CD14-positive monocyte (primary cell): ENCODE results near the gene HAPLN2. TPM values are rescaled to one million over a fixed set of nuclear protein-coding genes. Genes with fewer than 3 reads are reported as not detected.

Experiments
- DNase-seq, 3 donors: peaks; one replicate each; pipeline ENCODE4 v3.0.0-alpha.2; 2011 to 2022
- H2AFZ ChIP-seq: 2 replicates; pipeline ENCODE4 v1.6.0; 2012; ENCODE audit warnings: mild to moderate bottlenecking, low read depth, low read length, inconsistent platforms; ENCODE audit not compliant: insufficient read depth, poor library complexity, severe bottlenecking
- H3K27ac ChIP-seq, 2 donors: 1 replicate in 1 of 2; 2 replicates in 1 of 2; pipeline ENCODE4 v1.5.1; 2012 to 2013; ENCODE audit warnings: low read length in 2 of 2, control low read depth in 1 of 2, inconsistent platforms in 1 of 2, low read depth in 1 of 2, mild to moderate bottlenecking in 1 of 2
- H3K27me3 ChIP-seq, 2 donors: one replicate each; pipeline versions ENCODE4 v1.6.0 to v1.6.1; 2011 to 2013; ENCODE audit warnings: low read length in 2 of 2; ENCODE audit not compliant: control insufficient read depth in 2 of 2, insufficient read depth in 2 of 2
- H3K36me3 ChIP-seq, 2 donors: replicated peaks in 1 of 2; 1 replicate in 1 of 2; 2 replicates in 1 of 2; pipeline versions ENCODE4 v1.5.1 to v1.6.1; 2012 to 2013; ENCODE audit warnings: low read length in 2 of 2, control low read depth in 1 of 2, inconsistent platforms in 1 of 2, mild to moderate bottlenecking in 1 of 2; ENCODE audit not compliant: insufficient read depth in 2 of 2, control insufficient read depth in 1 of 2
- H3K4me1 ChIP-seq, 2 donors: 1 replicate in 1 of 2; 2 replicates in 1 of 2; pipeline versions ENCODE4 v1.5.1 to v1.6.1; 2012 to 2013; ENCODE audit warnings: low read length in 2 of 2, control low read depth in 1 of 2, inconsistent platforms in 1 of 2, mild to moderate bottlenecking in 1 of 2, moderate library complexity in 1 of 2; ENCODE audit not compliant: insufficient read depth in 2 of 2, control insufficient read depth in 1 of 2
- H3K4me2 ChIP-seq: replicated peaks from 2 replicates; pipeline ENCODE3; 2012; ENCODE audit warnings: low read length, moderate library complexity, mild to moderate bottlenecking; ENCODE audit not compliant: poor library complexity, severe bottlenecking; ENCODE audit errors: extremely low read depth
- H3K4me3 ChIP-seq, 3 experiments: fragments of 200-600 bp in 1 of 3; sonication (generic) in 1 of 3; replicated peaks in 1 of 3; 1 replicate in 2 of 3; 2 replicates in 1 of 3; pipeline ENCODE4 v1.5.1; 2011 to 2013; ENCODE audit warnings: low read length in 3 of 3, mild to moderate bottlenecking in 3 of 3, control low read depth in 2 of 3, low read depth in 2 of 3, inconsistent platforms in 1 of 3, moderate library complexity in 1 of 3
- H3K79me2 ChIP-seq: 2 replicates; pipeline ENCODE4 v1.6.0; 2012; ENCODE audit warnings: mild to moderate bottlenecking, control low read depth, inconsistent platforms, low read length, moderate library complexity; ENCODE audit not compliant: insufficient read depth
- H3K9ac ChIP-seq: 2 replicates; pipeline ENCODE4 v1.6.0; 2017; ENCODE audit warnings: low read length, mild to moderate bottlenecking; ENCODE audit not compliant: insufficient read depth, poor library complexity, severe bottlenecking
- H3K9me3 ChIP-seq, 2 donors: replicated peaks in 1 of 2; 1 replicate in 1 of 2; 2 replicates in 1 of 2; pipeline versions ENCODE4 v1.5.1 to v1.6.1; 2012 to 2013; ENCODE audit warnings: low read length in 2 of 2, control low read depth in 1 of 2; ENCODE audit not compliant: control insufficient read depth in 1 of 2, insufficient read depth in 1 of 2
- H4K20me1 ChIP-seq: 2 replicates; pipeline ENCODE4 v1.6.0; 2012; ENCODE audit warnings: mild to moderate bottlenecking, low read length, control low read depth, moderate library complexity; ENCODE audit not compliant: insufficient read depth
- H3K27ac Mint-ChIP-seq, 7 donors: one replicate each; pipeline ENCODE4 v1.8.0; 2020; ENCODE audit warnings: mild to moderate bottlenecking in 7 of 7, mixed read lengths in 7 of 7, moderate library complexity in 6 of 7, inconsistent platforms in 2 of 7
- H3K27me3 Mint-ChIP-seq, 3 donors: one replicate each; pipeline ENCODE4 v1.8.0; 2021 to 2022; ENCODE audit warnings: low read depth in 3 of 3, mild to moderate bottlenecking in 3 of 3, mixed read lengths in 3 of 3, moderate library complexity in 3 of 3, inconsistent platforms in 1 of 3
- H3K36me3 Mint-ChIP-seq, 2 donors: one replicate each; pipeline ENCODE4 v1.8.0; 2020; ENCODE audit warnings: mixed read lengths in 2 of 2, inconsistent platforms in 1 of 2, mild to moderate bottlenecking in 1 of 2
- H3K4me1 Mint-ChIP-seq: one replicate; pipeline ENCODE4 v1.8.0; 2020; ENCODE audit warnings: mild to moderate bottlenecking, mixed read lengths
- H3K4me3 Mint-ChIP-seq, 2 donors: one replicate each; pipeline ENCODE4 v1.8.0; 2020; ENCODE audit warnings: mild to moderate bottlenecking in 2 of 2, mixed read lengths in 2 of 2, moderate library complexity in 1 of 2
- H3K9me3 Mint-ChIP-seq, 7 donors: one replicate each; pipeline ENCODE4 v1.8.0; 2020 to 2022; ENCODE audit warnings: mixed read lengths in 7 of 7, mild to moderate bottlenecking in 6 of 7, moderate library complexity in 6 of 7, inconsistent platforms in 2 of 7
- CTCF ChIP-seq: fragments of 200-600 bp; IDR thresholded peaks from one replicate; pipeline ENCODE4 v1.8.0; 2022; ENCODE audit warnings: antibody characterized with exemption, mild to moderate bottlenecking
- WGBS: methylation state at CpG from one replicate; pipeline ENCODE4 v1.1.5; 2013; ENCODE audit warnings: missing lambda C conversion rate; ENCODE audit not compliant: insufficient coverage; 5-methylcytosine and 5-hydroxymethylcytosine counted together
- intact Hi-C, 2 donors: fragments of 100-400 bp; cut with micrococcal nuclease; formaldehyde crosslinking; loops; one replicate each; pipeline versions ENCODE4 v1.15.0 to v1.15.1; 2023
- polyA plus RNA-seq, 3 donors: library from polyadenylated mRNA; depleted of rRNA in 1 of 3; unstranded in 2 of 3; stranded (reverse) in 1 of 3; fragments of 300-500 nt in 2 of 3; fragments of >200 nt in 1 of 3; fragmentation: Illumina TruSeq in 2 of 3; gene quantifications; 1 replicate in 2 of 3; 2 replicates in 1 of 3; pipeline ENCODE4 v1.2.3, GENCODE V29; 2012 to 2021

The HAPLN2 gene
- polyA plus RNA-seq, 3 donors: not detected

- H3K9ac ChIP-seq: no peak overlapping the region
- TF ChIP-seq CTCF: no peak
- peaks cover 9% of the 10 kb centered on the region for H3K79me2 ChIP-seq
- 100% methylated on average over 1 of the region's 8 CpGs for WGBS
- intact Hi-C loops: no loop called here
- no peak overlapping the region for H3K27ac ChIP-seq
- no peaks in the 10 kb centered on the region for H3K9me3 ChIP-seq
- no peaks in the 10 kb centered on the region for H3K27me3 ChIP-seq
- no peak for DNase-seq
- Mint-ChIP-seq H3K4me3 (no peak overlapping the region), H3K4me1 (peaks cover 17% of the 10 kb centered on the region), H3K36me3 (peaks cover 44 to 48% of the 10 kb centered on the region in 2 donors), H3K9me3 (no peaks in the 10 kb centered on the region), H3K27ac (no peak overlapping the region), H3K27me3 (peaks cover 0 to 2% (median 0%) of the 10 kb centered on the region in 3 donors)
- H3K36me3 ChIP-seq: peaks cover 34 to 54% of the 10 kb centered on the region in 2 donors
- no peak overlapping the region for H3K4me2 ChIP-seq
- no peaks in the 10 kb centered on the region for H4K20me1 ChIP-seq
- peaks cover 14 to 20% of the 10 kb centered on the region in 2 donors for H3K4me1 ChIP-seq
- no peak overlapping the region for H3K4me3 ChIP-seq
- H2AFZ ChIP-seq: no peak overlapping the region
Observed at GRCh38 chr1:156593661-156593989, 25.6 kb upstream of the HAPLN2 start.

GRCh38 chr1:156594190-156594589, 25.0 kb upstream of the HAPLN2 start:
- H3K4me1 ChIP-seq: peaks cover 14 to 20% of the 10 kb centered on the region in 2 donors
- intact Hi-C loops: no loop called here
- WGBS: 100% methylated on average over 2 of the region's 3 CpGs
- no peak overlapping the region for H3K9ac ChIP-seq
- peaks cover 0 to 2% (median 0%) of the 10 kb centered on the region in 3 donors for H3K27me3 Mint-ChIP-seq
- no peak overlapping the region for H3K4me3 ChIP-seq
- no peak overlapping the region for H3K4me2 ChIP-seq
- no peak overlapping the region for H3K27ac ChIP-seq
- peaks cover 34 to 58% of the 10 kb centered on the region in 2 donors for H3K36me3 ChIP-seq
- H3K36me3 Mint-ChIP-seq: peaks cover 48 to 51% of the 10 kb centered on the region in 2 donors
- H3K4me3 Mint-ChIP-seq: no peak overlapping the region
- peaks cover 17% of the 10 kb centered on the region for H3K4me1 Mint-ChIP-seq
- no peak for DNase-seq
- no peaks in the 10 kb centered on the region for H3K27me3 ChIP-seq
- TF ChIP-seq CTCF: no peak
- H4K20me1 ChIP-seq: no peaks in the 10 kb centered on the region
- H3K79me2 ChIP-seq: peaks cover 9% of the 10 kb centered on the region
- H3K9me3 Mint-ChIP-seq: no peaks in the 10 kb centered on the region
- H3K27ac Mint-ChIP-seq: no peak overlapping the region
- no peaks in the 10 kb centered on the region for H3K9me3 ChIP-seq
- no peak overlapping the region for H2AFZ ChIP-seq
